ENCODE data around the gene PLA2G4A.
"Not testable (repeated sequence)": the region's sequence is repeated elsewhere in the genome, so short reads cannot be mapped to it uniquely, and the experiment has no call there.

PLA2G4A gene

GRCh38 chr1:186922814-186923213 lies 94.1 kb downstream of the PLA2G4A start:
- DNase-seq (ENCODE audit: low spot score), result not testable (repeated sequence)

GRCh38 chr1:186923486-186923885 lies 94.7 kb downstream of the PLA2G4A start:
- DNase-seq (ENCODE audit: low spot score), result no peak

- no peak for DNase-seq (ENCODE audit: low spot score)
Measured at GRCh38 chr1:186925881-186926669, 97.3 kb downstream of the PLA2G4A start.

- no peak for DNase-seq (ENCODE audit: low spot score)
Measured at GRCh38 chr1:186927884-186928283, 99.1 kb downstream of the PLA2G4A start.

GRCh38 chr1:186930238-186930637 lies 101.5 kb downstream of the PLA2G4A start:
- no peak for DNase-seq (ENCODE audit: low spot score)

- DNase-seq (ENCODE audit: low spot score), result no peak
Measured at GRCh38 chr1:186937016-186937670, 108.4 kb downstream of the PLA2G4A start.

GRCh38 chr1:186943891-186944686 lies 115.3 kb downstream of the PLA2G4A start:
- DNase-seq (ENCODE audit: low spot score), result no peak

GRCh38 chr1:186945146-186945545 lies 116.4 kb downstream of the PLA2G4A start:
- no peak for DNase-seq (ENCODE audit: low spot score)

- no peak for DNase-seq (ENCODE audit: low spot score)
Measured at GRCh38 chr1:186948535-186948934, 119.8 kb downstream of the PLA2G4A start.

- no peak for DNase-seq (ENCODE audit: low spot score)
Measured at GRCh38 chr1:186949173-186949572, 120.4 kb downstream of the PLA2G4A start.

GRCh38 chr1:186950547-186950946 lies 121.8 kb downstream of the PLA2G4A start:
- no peak for DNase-seq (ENCODE audit: low spot score)

- no peak for DNase-seq (ENCODE audit: low spot score)
Measured at GRCh38 chr1:186953876-186954275, 125.1 kb downstream of the PLA2G4A start.

- DNase-seq (ENCODE audit: low spot score), result peak; percentile 62
Measured at GRCh38 chr1:186957314-186957713, 128.6 kb downstream of the PLA2G4A start.

GRCh38 chr1:186958520-186958919 lies 129.8 kb downstream of the PLA2G4A start:
- no peak for DNase-seq (ENCODE audit: low spot score)

- DNase-seq (ENCODE audit: low spot score), result no peak
Measured at GRCh38 chr1:186960861-186961260, 132.1 kb downstream of the PLA2G4A start.

GRCh38 chr1:186965847-186966246 lies 137.1 kb downstream of the PLA2G4A start:
- no peak for DNase-seq (ENCODE audit: low spot score)

GRCh38 chr1:186966456-186966855 lies 137.7 kb downstream of the PLA2G4A start:
- no peak for DNase-seq (ENCODE audit: low spot score)

GRCh38 chr1:186967656-186968394 lies 139.1 kb downstream of the PLA2G4A start:
- DNase-seq (ENCODE audit: low spot score), result no peak

GRCh38 chr1:186974774-186975181 lies 146.0 kb downstream of the PLA2G4A start:
- DNase-seq (ENCODE audit: low spot score), result no peak

GRCh38 chr1:186975220-186975619 lies 146.5 kb downstream of the PLA2G4A start:
- DNase-seq (ENCODE audit: low spot score), result no peak

GRCh38 chr1:186976700-186977099 lies 148.0 kb downstream of the PLA2G4A start:
- DNase-seq (ENCODE audit: low spot score), result no peak

Measured in left forelimb (tissue), 1 donor.